Spleen (tissue), 11 donors: ENCODE results near the gene MMAB. TPM values are rescaled to one million over a fixed set of nuclear protein-coding genes. Genes with fewer than 3 reads are reported as not detected.
A peak's percentile ranks its signal among the peaks of the same experiment; 100 is the strongest.

Experiments
- DNase-seq: peaks from one replicate; pipeline ENCODE4 v3.0.0-alpha.2; 2020
- H3K27ac ChIP-seq, 8 donors: fragments of 200-600 bp; sonication (generic) in 7 of 8; 1 replicate in 4 of 8; 2 replicates in 4 of 8; pipeline versions ENCODE4 v1.5.0 to v1.8.0; 2016 to 2021; ENCODE audit warnings: inconsistent platforms in 4 of 8, mild to moderate bottlenecking in 4 of 8, moderate library complexity in 1 of 8
- H3K27me3 ChIP-seq, 7 donors: fragments of 200-600 bp; sonication (generic) in 6 of 7; replicated peaks in 1 of 7; 1 replicate in 4 of 7; 2 replicates in 3 of 7; pipeline versions ENCODE4 v1.5.0 to v1.8.0; 2016 to 2021; ENCODE audit warnings: inconsistent platforms in 3 of 7, mild to moderate bottlenecking in 1 of 7
- H3K36me3 ChIP-seq, 6 donors: fragments of 200-600 bp; sonication (generic) in 5 of 6; 1 replicate in 4 of 6; 2 replicates in 2 of 6; pipeline versions ENCODE4 v1.5.0 to v1.8.0; 2016 to 2021; ENCODE audit warnings: inconsistent platforms in 2 of 6
- H3K4me1 ChIP-seq, 6 donors: fragments of 200-600 bp; sonication (generic) in 5 of 6; 1 replicate in 3 of 6; 2 replicates in 3 of 6; pipeline versions ENCODE4 v1.5.0 to v1.8.0; 2016 to 2021; ENCODE audit warnings: inconsistent platforms in 3 of 6
- H3K4me3 ChIP-seq, 8 donors: fragments of 200-600 bp; sonication (generic) in 7 of 8; 1 replicate in 4 of 8; 2 replicates in 4 of 8; pipeline versions ENCODE4 v1.5.0 to v1.8.0; 2016 to 2021; ENCODE audit warnings: inconsistent platforms in 4 of 8, mild to moderate bottlenecking in 4 of 8, moderate library complexity in 2 of 8
- H3K9me3 ChIP-seq, 8 donors: fragments of 200-600 bp; sonication (generic) in 7 of 8; 1 replicate in 4 of 8; 2 replicates in 4 of 8; pipeline versions ENCODE4 v1.5.0 to v1.8.0; 2016 to 2021; ENCODE audit warnings: inconsistent platforms in 4 of 8
- POLR2A ChIP-seq, 3 donors: fragments of 450-650 bp; IDR thresholded peaks; one replicate each; pipeline ENCODE4 v1.5.1; 2017; ENCODE audit warnings: antibody characterized with exemption in 3 of 3, mild to moderate bottlenecking in 1 of 3
- POLR2AphosphoS5 ChIP-seq, 3 donors: sonication (generic); formaldehyde crosslinking; IDR thresholded peaks; one replicate each; pipeline ENCODE4 v1.5.1; 2017; ENCODE audit warnings: antibody characterized with exemption in 3 of 3
- WGBS, 5 donors: extraction: QIAGEN DNeasy Blood & Tissue Kit in 3 of 5; methylation state at CpG; one replicate each; pipeline versions ENCODE4 v1.1.5 to v1.1.7; 2013 to 2018; 5-methylcytosine and 5-hydroxymethylcytosine counted together
- intact Hi-C: fragments of 100-400 bp; cut with DNase I; formaldehyde crosslinking; loops from one replicate; pipeline ENCODE4 v1.15.0; 2023; ENCODE audit warnings: low total_unique reads
- polyA plus RNA-seq, 3 donors: library from polyadenylated mRNA; stranded (reverse); fragments of 200-250 nt; gene quantifications; one replicate each; pipeline ENCODE4 v1.2.1, GENCODE V29; 2013
- total RNA-seq, 7 donors: library from RNA; depleted of rRNA in 3 of 7; stranded (reverse); fragments of >200 nt in 3 of 7; fragmentation: NEBNext Ultra II Directional in 4 of 7; extraction: Animal tissue kit (Norgen Biotek cat#: 25700) in 4 of 7; gene quantifications; one replicate each; pipeline versions ENCODE4 v1.1.0 to v1.2.1, GENCODE V29; 2016 to 2021
- TF ChIP-seq, protein P1 (sequence below), 11 experiments: fragments of 200-600 bp in 7 of 11; fragments of 450-650 bp in 4 of 11; sonication (generic) in 4 of 11; IDR thresholded peaks in 8 of 11; conservative IDR thresholded peaks in 3 of 11; 1 replicate in 7 of 11; 2 replicates in 4 of 11; pipeline versions ENCODE4 v1.4.0 to v1.8.0; 2016 to 2021; ENCODE audit warnings: antibody characterized with exemption in 11 of 11, inconsistent platforms in 4 of 11, mild to moderate bottlenecking in 1 of 11
- donor health status: healthy with polysubstance abuse.
- donor health status: DM: no; HTN: no; CAD: no; lungs with moderate emphysema.
- donor health status: DM: no; HTN: no; CAD: no.
- donor health status: Bipolar disorder and iron deficiency.
- donor health status: healthy.
- donor health status: DM: no; HTN: no; CAD: no.
- donor health status: DM: yes; HTN: yes; CAD: no.

The MMAB gene
- total and polyA plus RNA-seq, 10 donors, result 14.5 to 41.7 (median 20.3) TPM

DNA sequence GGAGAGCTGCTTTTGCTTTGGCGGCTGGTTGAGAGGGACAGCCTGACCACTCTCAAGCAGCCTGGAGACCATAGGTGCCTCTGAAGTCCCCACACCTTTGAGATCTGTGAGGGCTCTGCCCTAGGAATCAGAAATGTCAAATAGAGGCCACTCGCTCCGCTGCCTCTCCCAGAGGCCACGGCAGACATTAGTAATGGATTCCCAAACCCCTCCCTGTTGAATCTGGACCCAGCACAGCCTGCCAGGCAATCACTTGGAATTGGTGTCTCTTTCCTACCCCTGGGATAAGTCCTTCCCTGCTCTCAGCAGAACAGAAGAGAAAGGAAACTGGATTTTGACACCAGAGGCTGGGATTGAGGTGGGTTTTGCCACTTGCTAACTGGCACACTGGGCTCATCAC, 25.0 kb downstream of the MMAB start:
- no peak for DNase-seq
- Histone ChIP-seq H3K4me3 (no peak overlapping the region), H3K36me3 (no peaks in the 10 kb centered on the region), H3K4me1 (peaks cover 0 to 11% (median 0%) of the 10 kb centered on the region in 6 donors), H3K27ac (no peak overlapping the region), H3K27me3 (peaks cover 0 to 47% (median 5%) of the 10 kb centered on the region in 7 donors), H3K9me3 (no peaks in the 10 kb centered on the region)
- WGBS, 5 donors, result 77 to 92% (median 83%) methylated on average over 4 of the region's 4 CpGs; no CpG with 5 or more reads in 1 of the 5 donors
- no peak for TF ChIP-seq POLR2AphosphoS5 (IDR thresholded peaks at IDR 0.05)
- TF ChIP-seq, protein P1, sequence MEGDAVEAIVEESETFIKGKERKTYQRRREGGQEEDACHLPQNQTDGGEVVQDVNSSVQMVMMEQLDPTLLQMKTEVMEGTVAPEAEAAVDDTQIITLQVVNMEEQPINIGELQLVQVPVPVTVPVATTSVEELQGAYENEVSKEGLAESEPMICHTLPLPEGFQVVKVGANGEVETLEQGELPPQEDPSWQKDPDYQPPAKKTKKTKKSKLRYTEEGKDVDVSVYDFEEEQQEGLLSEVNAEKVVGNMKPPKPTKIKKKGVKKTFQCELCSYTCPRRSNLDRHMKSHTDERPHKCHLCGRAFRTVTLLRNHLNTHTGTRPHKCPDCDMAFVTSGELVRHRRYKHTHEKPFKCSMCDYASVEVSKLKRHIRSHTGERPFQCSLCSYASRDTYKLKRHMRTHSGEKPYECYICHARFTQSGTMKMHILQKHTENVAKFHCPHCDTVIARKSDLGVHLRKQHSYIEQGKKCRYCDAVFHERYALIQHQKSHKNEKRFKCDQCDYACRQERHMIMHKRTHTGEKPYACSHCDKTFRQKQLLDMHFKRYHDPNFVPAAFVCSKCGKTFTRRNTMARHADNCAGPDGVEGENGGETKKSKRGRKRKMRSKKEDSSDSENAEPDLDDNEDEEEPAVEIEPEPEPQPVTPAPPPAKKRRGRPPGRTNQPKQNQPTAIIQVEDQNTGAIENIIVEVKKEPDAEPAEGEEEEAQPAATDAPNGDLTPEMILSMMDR (IDR thresholded peaks at IDR 0.05 in 8 of 11, conservative IDR thresholded peaks at IDR 0.05 in 3 of 11), result no peak
- intact Hi-C loops, result no loop called here

DNA sequence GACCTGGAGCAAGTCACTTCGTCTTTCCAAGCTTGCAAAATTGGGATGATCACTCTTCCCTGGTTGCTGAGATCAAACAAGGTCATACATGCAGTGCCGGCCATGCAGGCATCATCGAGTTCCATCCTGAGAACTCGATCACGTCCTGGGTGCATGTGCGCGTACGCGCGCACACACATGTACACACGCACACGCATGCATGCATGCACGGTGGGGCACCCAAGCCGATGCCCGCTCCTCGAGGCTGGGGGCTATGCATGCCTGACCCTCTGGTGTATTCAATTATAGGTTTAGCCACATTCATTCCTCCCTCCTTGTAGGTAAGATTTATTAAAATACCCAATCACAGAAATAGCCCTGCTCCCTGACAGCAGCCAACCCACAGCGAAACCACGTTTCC, 26.0 kb downstream of the MMAB start:
- H3K36me3 ChIP-seq, result no peaks in the 10 kb centered on the region
- H3K27ac ChIP-seq, result no peak overlapping the region
- no peak overlapping the region for H3K4me3 ChIP-seq
- WGBS, 5 donors, result 84 to 92% (median 88%) methylated on average over 18 of the region's 18 CpGs
- intact Hi-C loops, result no loop called here
- no peaks in the 10 kb centered on the region for H3K9me3 ChIP-seq
- no peak for DNase-seq
- H3K27me3 ChIP-seq, result peaks cover 0 to 47% (median 5%) of the 10 kb centered on the region in 7 donors
- H3K4me1 ChIP-seq, result peaks cover 0 to 11% (median 0%) of the 10 kb centered on the region in 6 donors
- TF ChIP-seq, protein P1 (IDR thresholded peaks at IDR 0.05 in 8 of 11, conservative IDR thresholded peaks at IDR 0.05 in 3 of 11), result no peak
- no peak for TF ChIP-seq POLR2AphosphoS5 (IDR thresholded peaks at IDR 0.05)
- TF ChIP-seq POLR2A (IDR thresholded peaks at IDR 0.05), result no peak

DNA sequence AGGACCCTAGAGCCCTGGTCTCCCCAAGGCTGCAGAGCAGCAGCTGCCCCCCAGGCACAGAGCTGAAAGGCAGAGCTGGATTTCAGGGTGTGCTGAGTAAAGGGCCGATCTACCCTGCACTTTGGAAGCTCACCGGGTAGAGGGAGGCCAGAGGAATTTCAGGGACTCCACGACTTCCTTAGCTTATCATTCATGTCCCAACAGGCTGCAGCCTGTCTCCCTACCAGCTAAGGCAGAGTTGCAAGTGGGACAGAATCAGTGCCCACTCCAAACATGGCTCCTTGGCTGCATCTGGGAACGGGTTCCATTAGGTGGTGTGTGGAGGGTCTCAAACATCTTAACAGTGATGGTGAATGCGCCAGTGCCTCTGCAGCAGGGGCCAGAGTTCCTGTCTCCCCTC, 27.5 kb downstream of the MMAB start:
- no peak for TF ChIP-seq POLR2A (IDR thresholded peaks at IDR 0.05)
- TF ChIP-seq POLR2AphosphoS5 (IDR thresholded peaks at IDR 0.05), result no peak
- TF ChIP-seq, protein P1 (IDR thresholded peaks at IDR 0.05 in 8 of 11, conservative IDR thresholded peaks at IDR 0.05 in 3 of 11), result no peak
- Histone ChIP-seq H3K4me3 (no peak overlapping the region), H3K4me1 (peaks cover 0 to 11% (median 0%) of the 10 kb centered on the region in 6 donors), H3K27ac (no peak overlapping the region), H3K36me3 (no peaks in the 10 kb centered on the region), H3K9me3 (no peaks in the 10 kb centered on the region), H3K27me3 (peaks cover 0 to 44% (median 5%) of the 10 kb centered on the region in 7 donors)
- DNase-seq, result no peak
- 59 to 73% (median 70%) methylated on average over 5 of the region's 5 CpGs for WGBS, 5 donors
- intact Hi-C loops, result no loop called here

DNA sequence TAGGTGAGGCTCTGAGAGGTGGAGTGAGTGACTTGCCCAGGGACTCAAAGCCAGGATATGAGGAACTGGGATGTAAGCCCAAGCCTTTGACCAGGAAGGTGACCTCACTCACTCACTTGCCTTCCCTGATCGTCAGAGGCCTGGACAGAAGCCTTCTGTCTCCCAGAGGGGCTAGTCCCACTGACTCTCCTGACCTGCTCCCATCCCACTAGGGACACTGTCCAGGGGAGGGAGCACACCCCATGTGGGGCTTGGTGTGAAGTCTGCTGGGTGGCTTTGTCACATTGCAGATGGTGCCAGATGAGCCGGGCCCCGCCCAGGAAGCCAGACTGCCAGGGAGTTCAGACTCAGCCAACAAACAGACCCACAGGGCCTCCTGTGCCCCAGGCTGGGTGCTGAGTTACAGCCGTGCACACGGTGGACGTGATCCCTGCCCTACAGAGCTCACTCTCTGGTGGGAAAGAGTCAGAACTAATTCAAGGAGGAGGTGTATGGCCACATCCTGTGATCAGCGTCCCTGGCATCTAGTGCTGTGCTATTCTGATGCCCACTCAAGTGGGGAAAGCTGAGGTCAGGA, 28.3 kb downstream of the MMAB start:
- Histone ChIP-seq H3K4me3 (no peak overlapping the region), H3K9me3 (no peaks in the 10 kb centered on the region), H3K4me1 (peaks cover 0 to 11% (median 0%) of the 10 kb centered on the region in 6 donors), H3K36me3 (no peaks in the 10 kb centered on the region), H3K27me3 (peaks cover 0 to 37% (median 5%) of the 10 kb centered on the region in 7 donors), H3K27ac (peak overlapping the region in 2 of 8 donors; percentile 2 to 30)
- intact Hi-C loops, result no loop called here
- no peak for DNase-seq
- no peak for TF ChIP-seq POLR2AphosphoS5 (IDR thresholded peaks at IDR 0.05)
- TF ChIP-seq, protein P1 (IDR thresholded peaks at IDR 0.05 in 8 of 11, conservative IDR thresholded peaks at IDR 0.05 in 3 of 11), result no peak
- TF ChIP-seq POLR2A (IDR thresholded peaks at IDR 0.05), result no peak
- 36 to 63% (median 45%) methylated on average over 7 of the region's 7 CpGs for WGBS, 5 donors
